ENCODE results near the gene RNF39.
A peak's percentile ranks its signal among the peaks of the same experiment; 100 is the strongest.

Gene RNF39

DNA sequence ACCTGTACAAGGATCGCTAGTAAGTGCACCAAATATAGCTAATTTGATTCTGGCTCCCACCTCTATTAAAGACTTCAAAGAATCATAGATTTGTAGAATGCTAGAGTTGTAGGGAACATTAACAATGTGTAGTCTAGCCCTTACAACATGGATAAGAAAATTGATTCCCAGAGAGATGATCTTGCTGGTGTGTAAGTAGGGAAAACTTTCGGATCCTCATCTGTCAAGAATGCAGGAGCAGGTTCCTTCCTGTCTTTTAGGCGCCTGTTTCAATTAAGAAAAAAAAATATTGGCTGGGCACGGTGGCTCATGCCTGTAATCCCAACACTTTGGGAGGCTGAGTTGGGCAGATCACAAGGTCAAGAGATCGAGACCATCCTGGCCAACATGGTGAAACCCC is 12.3 kb upstream of the RNF39 start:
- Histone ChIP-seq H3K4me3 (no peak overlapping the region), H3K36me3 (ENCODE audit: insufficient read depth, low read length) (no peaks in the 10 kb centered on the region), H3K27ac (no peak overlapping the region), H3K9ac (ENCODE audit: insufficient read length) (no peak overlapping the region), H3K9me3 (ENCODE audit: low read depth, low read length) (no peaks in the 10 kb centered on the region)
- no peak for DNase-seq (ENCODE audit: low read depth, low spot score)
- no peak for TF ChIP-seq FOXP2 (optimal IDR thresholded peaks at IDR 0.05; ENCODE audit: control extremely low read depth, extremely low read length, insufficient read depth)
- no peak for TF ChIP-seq EZH2 (IDR thresholded peaks at IDR 0.05)
- TF ChIP-seq POLR2AphosphoS5 (IDR thresholded peaks at IDR 0.05; ENCODE audit: borderline replicate concordance, low read depth, low read length) = no peak

DNA sequence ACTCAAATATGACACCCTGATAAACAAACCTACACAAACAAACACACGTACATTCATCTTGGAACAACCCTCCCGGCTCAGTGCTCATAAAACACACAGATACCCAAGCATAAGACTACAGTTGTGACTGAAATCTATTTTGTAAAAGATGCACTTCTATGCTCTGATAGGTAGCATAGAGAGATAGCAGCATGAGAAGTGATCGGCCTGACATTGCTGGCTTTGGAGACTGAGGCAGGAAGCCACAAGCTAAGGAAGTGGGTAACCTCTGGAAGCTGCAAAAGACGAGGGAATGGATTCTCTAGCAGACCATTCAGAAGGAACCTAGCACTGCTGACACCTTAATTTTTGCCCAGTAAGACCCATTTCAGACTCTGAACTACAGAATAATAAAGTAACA is 1.6 kb upstream of the RNF39 start:
- no peak for TF ChIP-seq EZH2 (IDR thresholded peaks at IDR 0.05)
- no peak for TF ChIP-seq POLR2AphosphoS5 (IDR thresholded peaks at IDR 0.05; ENCODE audit: borderline replicate concordance, low read depth, low read length)
- no peak for TF ChIP-seq FOXP2 (optimal IDR thresholded peaks at IDR 0.05; ENCODE audit: control extremely low read depth, extremely low read length, insufficient read depth)
- no peaks in the 10 kb centered on the region for H3K36me3 ChIP-seq (ENCODE audit: insufficient read depth, low read length)
- no peak overlapping the region for H3K4me3 ChIP-seq
- H3K9me3 ChIP-seq (ENCODE audit: low read depth, low read length) = no peaks in the 10 kb centered on the region
- H3K9ac ChIP-seq (ENCODE audit: insufficient read length) = no peak overlapping the region
- DNase-seq (ENCODE audit: low read depth, low spot score) = no peak
- H3K27ac ChIP-seq = no peak overlapping the region

DNA sequence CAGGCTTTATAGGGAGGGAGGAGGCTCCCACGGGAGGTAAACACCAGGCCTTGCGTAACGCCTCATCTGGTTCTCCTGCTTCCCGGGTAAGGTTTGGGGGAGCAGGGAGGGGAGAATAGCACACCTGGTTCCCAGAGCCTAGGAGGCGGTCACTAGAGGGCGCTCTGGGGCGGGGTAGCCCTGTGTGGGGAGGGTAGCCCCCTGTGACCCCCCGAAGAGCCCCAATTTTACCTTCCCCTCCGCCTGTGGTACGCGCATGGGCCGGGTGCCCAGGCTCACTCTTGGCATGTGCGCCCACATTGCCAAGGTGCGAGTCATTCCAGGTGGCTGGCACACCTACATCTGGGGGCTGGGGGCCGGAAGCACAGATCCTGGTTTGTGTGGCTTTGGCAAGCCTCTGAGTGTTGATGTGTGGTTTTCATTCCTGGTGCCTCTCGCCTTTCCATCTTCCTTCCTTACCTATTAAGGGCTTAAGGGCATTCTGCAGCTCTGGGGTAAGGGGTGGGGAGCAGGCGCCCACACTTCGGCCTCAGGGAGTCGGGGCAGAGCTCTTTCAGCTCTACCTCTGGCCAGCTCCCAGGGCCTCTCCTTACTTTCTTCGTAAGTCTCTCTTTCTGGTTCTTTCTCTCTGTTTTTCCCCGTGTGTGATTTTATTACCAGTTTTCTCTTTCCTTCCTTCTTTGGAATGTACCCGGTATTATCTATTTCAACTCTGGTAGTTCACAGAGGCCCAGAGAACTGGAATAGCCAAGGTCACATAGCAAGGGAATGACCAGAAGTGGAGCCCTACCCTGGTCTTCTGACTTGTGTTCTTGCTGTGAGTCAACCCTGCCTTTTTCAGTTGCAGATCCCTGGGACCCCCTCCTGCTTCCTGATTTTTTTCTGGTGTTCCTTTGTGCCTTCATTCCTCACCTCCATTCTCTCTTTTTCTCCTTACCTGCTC is 492 bp upstream of the RNF39 start:
- peak overlapping the region; percentile 60 for H3K4me3 ChIP-seq
- TF ChIP-seq POLR2AphosphoS5 (IDR thresholded peaks at IDR 0.05; ENCODE audit: borderline replicate concordance, low read depth, low read length) (no peak), EZH2 (IDR thresholded peaks at IDR 0.05) (no peak), FOXP2 (optimal IDR thresholded peaks at IDR 0.05; ENCODE audit: control extremely low read depth, extremely low read length, insufficient read depth) (no peak)
- H3K9ac ChIP-seq (ENCODE audit: insufficient read length) = no peak overlapping the region
- DNase-seq (ENCODE audit: low read depth, low spot score) = no peak
- no peaks in the 10 kb centered on the region for H3K9me3 ChIP-seq (ENCODE audit: low read depth, low read length)
- no peak overlapping the region for H3K27ac ChIP-seq
- no peaks in the 10 kb centered on the region for H3K36me3 ChIP-seq (ENCODE audit: insufficient read depth, low read length)

DNA sequence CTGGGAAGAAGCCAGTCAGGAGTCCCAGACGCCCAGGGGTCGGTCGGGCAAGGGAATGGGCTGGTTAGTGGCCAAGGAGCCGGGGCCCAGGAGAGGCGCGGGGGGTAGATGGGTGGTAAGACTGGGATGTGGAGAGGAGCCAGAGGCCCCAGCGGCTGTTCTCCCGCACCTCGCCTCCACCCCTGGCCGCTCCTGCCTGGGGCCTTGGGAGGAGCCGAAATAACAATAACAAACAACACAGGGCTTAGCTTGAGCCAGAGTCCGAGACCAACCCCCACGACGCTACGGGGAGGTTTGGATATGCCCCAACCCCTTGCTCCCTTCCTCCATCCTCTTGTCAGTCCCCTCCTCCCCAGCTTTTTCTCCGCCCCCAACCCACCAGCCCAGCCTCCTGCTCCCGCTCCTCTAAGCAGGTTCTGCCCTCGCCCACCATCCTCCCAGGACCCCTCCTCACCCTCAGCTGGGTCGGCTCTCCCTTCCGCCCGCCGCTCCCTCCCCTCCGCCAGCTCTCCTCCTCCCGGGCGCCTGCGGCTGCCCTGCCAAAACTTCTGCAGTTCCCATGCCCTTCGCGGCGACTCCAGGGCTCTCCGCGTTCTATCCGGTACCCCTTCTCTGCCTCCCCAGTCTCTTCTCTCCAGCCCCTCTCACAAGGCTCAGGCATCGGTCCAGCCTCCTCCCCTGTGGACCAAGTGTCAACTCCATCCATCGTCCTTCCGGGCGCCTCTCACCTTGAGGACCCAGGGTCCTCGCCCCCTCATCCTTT is 1.1 kb downstream of the RNF39 start:
- no peak for DNase-seq (ENCODE audit: low read depth, low spot score)
- no peaks in the 10 kb centered on the region for H3K9me3 ChIP-seq (ENCODE audit: low read depth, low read length)
- H3K36me3 ChIP-seq (ENCODE audit: insufficient read depth, low read length) = peaks cover 3% of the 10 kb centered on the region; the same call in 1 of the 2 replicates
- TF ChIP-seq EZH2 (IDR thresholded peaks at IDR 0.05) = peak; percentile 36
- no peak for TF ChIP-seq POLR2AphosphoS5 (IDR thresholded peaks at IDR 0.05; ENCODE audit: borderline replicate concordance, low read depth, low read length)
- no peak overlapping the region for H3K9ac ChIP-seq (ENCODE audit: insufficient read length)
- peak overlapping the region; percentile 60 for H3K4me3 ChIP-seq
- H3K27ac ChIP-seq = no peak overlapping the region

DNA sequence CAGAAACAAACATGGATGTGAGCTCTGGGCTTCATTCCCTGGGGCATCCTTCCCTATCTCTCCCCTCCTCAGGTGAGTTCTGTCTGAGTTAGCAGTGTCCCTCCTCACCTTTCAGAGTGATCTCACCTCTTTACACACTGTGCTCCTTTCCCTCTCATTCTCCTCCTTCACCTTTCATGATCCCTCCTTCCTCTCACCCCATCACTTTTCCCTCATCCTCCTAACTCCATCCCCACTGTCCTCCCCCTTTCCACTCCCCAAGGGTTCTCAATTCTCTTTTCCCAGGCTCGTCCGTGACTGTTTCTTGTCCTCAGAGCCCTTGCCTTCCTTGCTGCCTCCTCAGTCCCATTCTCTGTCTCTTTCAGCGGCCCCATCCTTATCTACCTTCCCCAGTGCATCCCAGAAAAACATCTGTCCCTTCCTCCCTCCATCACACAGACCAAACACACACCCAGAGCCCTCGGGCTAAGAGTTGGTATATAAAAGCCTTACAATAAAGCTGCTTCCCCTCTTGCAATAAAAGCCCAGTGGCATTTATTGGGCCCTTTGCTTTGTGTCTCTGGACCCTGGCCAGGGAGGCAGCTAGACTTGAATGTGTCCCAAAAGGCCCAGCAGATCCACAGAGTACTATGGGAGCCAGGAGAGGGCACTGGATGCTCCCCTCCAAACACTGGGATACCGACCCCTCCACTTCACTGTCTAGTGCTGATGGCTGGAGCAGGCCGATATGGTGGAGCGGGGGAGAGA is 1.9 kb downstream of the RNF39 start:
- no peak overlapping the region for H3K9ac ChIP-seq (ENCODE audit: insufficient read length)
- TF ChIP-seq FOXP2 (optimal IDR thresholded peaks at IDR 0.05; ENCODE audit: control extremely low read depth, extremely low read length, insufficient read depth) = no peak
- no peak for TF ChIP-seq EZH2 (IDR thresholded peaks at IDR 0.05)
- no peak for TF ChIP-seq POLR2AphosphoS5 (IDR thresholded peaks at IDR 0.05; ENCODE audit: borderline replicate concordance, low read depth, low read length)
- peaks cover 5% of the 10 kb centered on the region; the same call in 1 of the 2 replicates for H3K36me3 ChIP-seq (ENCODE audit: insufficient read depth, low read length)
- no peaks in the 10 kb centered on the region for H3K9me3 ChIP-seq (ENCODE audit: low read depth, low read length)
- no peak for DNase-seq (ENCODE audit: low read depth, low spot score)
- H3K27ac ChIP-seq = no peak overlapping the region
- H3K4me3 ChIP-seq = no peak overlapping the region

DNA sequence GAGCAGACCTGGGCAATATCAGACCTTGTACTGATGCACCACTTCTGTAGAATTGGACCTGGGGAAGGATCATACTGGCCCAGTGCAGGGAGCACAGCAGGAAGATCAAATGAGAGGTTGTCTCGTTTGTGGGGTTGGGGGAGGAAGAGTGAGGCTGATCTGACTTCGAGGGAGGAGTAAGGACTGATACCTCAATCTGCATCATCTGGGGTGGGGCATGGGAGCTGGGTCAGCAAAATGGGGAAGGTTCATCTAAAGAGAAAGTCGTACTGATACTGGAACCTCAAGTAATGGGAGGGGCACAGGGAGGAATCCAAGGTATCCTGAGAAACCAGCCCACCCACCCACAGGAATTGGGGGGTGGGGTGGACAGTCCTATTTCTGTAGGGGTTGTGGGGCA is 3.7 kb downstream of the RNF39 start:
- H3K9ac ChIP-seq (ENCODE audit: insufficient read length) = no peak overlapping the region
- H3K27ac ChIP-seq = no peak overlapping the region
- no peaks in the 10 kb centered on the region for H3K9me3 ChIP-seq (ENCODE audit: low read depth, low read length)
- TF ChIP-seq EZH2 (IDR thresholded peaks at IDR 0.05) (no peak), FOXP2 (optimal IDR thresholded peaks at IDR 0.05; ENCODE audit: control extremely low read depth, extremely low read length, insufficient read depth) (no peak), POLR2AphosphoS5 (IDR thresholded peaks at IDR 0.05; ENCODE audit: borderline replicate concordance, low read depth, low read length) (no peak)
- H3K4me3 ChIP-seq = no peak overlapping the region
- no peak for DNase-seq (ENCODE audit: low read depth, low spot score)
- peaks cover 5% of the 10 kb centered on the region; the same call in 1 of the 2 replicates for H3K36me3 ChIP-seq (ENCODE audit: insufficient read depth, low read length)

DNA sequence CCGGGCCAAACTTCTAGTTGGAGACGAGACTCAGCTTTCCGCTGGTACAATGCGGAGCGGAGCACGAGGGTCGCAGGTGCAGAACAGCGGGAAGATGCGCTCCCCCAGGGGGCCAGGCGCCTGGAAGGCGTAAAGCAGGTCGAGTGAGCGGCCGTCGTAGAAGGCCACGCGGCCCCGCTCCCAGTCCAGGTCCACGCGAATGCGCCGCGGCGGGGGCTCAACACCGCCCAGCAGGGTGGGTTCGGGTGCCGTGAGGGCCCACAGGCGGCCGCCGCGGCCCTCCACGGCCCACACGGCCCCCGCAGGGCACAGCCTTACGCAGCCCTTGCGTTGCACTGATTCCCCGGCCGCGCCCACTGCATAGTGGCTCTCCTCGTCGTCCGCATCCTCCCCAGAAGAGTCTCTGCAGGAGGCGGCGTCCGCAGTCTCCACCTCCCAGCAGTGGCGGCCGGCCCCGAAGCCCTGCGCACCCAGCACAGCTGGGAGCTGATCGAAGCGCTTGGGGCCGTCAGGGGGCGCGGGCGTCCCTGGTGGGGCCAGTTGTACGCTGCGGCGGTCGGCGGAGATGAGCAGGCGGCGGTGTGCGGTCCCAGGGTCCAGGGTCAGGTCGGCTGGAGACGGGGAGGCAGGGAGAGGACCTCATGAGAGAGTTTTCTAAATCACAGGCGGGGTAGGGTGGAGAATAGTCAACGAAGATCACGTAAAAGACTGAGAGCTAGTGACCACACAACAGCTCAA is 4.3 kb downstream of the RNF39 start:
- Histone ChIP-seq H3K36me3 (ENCODE audit: insufficient read depth, low read length) (peaks cover 5% of the 10 kb centered on the region; the same call in 1 of the 2 replicates), H3K9me3 (ENCODE audit: low read depth, low read length) (no peaks in the 10 kb centered on the region), H3K27ac (no peak overlapping the region), H3K9ac (ENCODE audit: insufficient read length) (no peak overlapping the region), H3K4me3 (no peak overlapping the region)
- no peak for DNase-seq (ENCODE audit: low read depth, low spot score)
- TF ChIP-seq POLR2AphosphoS5 (IDR thresholded peaks at IDR 0.05; ENCODE audit: borderline replicate concordance, low read depth, low read length) (no peak), FOXP2 (optimal IDR thresholded peaks at IDR 0.05; ENCODE audit: control extremely low read depth, extremely low read length, insufficient read depth) (no peak), EZH2 (IDR thresholded peaks at IDR 0.05) (no peak)

All from SK-N-MC (cell line).